Loucy (cell line): ENCODE measurements around the gene CAMTA1.

Experiments used
- EZH2phosphoT487 ChIP-seq: fragments of 200-600 bp; IDR thresholded peaks from 2 replicates; pipeline ENCODE4 v1.6.1; 2018; ENCODE audit warnings: antibody characterized with exemption, mild to moderate bottlenecking, moderate library complexity, borderline replicate concordance
- TF ChIP-seq, protein P1 (sequence below): fragments of 200-600 bp; sonication (generic); conservative IDR thresholded peaks from 2 replicates; pipeline ENCODE4 v1.5.1; 2014; ENCODE audit warnings: mild to moderate bottlenecking, antibody characterized with exemption, low read length

DNA sequence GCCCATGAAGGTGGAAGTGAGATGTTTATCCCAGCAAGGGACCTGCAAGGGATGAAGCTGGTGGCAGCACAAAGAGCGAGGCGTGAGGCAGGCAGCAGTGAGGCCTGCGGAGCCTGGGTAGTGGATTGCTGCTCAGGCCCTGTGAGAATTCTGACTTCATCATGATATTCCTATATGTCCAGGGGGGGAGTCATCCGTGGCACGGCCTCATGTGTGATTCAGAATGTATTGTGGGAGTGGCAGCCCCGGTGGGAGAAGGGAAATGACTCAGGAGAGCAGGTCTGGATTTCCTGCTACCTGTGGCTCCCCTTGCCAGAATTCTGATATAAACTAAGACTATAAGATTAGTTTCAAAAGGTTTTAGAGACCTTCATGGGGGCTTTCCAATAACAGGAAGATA, 240.9 kb downstream of the CAMTA1 start:
- TF ChIP-seq, protein P1, sequence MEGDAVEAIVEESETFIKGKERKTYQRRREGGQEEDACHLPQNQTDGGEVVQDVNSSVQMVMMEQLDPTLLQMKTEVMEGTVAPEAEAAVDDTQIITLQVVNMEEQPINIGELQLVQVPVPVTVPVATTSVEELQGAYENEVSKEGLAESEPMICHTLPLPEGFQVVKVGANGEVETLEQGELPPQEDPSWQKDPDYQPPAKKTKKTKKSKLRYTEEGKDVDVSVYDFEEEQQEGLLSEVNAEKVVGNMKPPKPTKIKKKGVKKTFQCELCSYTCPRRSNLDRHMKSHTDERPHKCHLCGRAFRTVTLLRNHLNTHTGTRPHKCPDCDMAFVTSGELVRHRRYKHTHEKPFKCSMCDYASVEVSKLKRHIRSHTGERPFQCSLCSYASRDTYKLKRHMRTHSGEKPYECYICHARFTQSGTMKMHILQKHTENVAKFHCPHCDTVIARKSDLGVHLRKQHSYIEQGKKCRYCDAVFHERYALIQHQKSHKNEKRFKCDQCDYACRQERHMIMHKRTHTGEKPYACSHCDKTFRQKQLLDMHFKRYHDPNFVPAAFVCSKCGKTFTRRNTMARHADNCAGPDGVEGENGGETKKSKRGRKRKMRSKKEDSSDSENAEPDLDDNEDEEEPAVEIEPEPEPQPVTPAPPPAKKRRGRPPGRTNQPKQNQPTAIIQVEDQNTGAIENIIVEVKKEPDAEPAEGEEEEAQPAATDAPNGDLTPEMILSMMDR = no peak
- TF ChIP-seq EZH2phosphoT487 = no peak
